Stimulated activated naive CD8-positive, alpha-beta T cell treated with anti-CD3 and anti-CD28 coated beads, Interleukin-15, Interleukin-2, amounts not matched to agents 100 ng/mL and 50 ng/mL, for 24 hours (primary cell): ENCODE data around the gene MYEF2.

ENCODE experiments used
- H3K27ac Mint-ChIP-seq: one replicate; pipeline ENCODE4 v1.8.0; 2021; ENCODE audit warnings: mild to moderate bottlenecking, mixed read lengths
- H3K27me3 Mint-ChIP-seq: one replicate; pipeline ENCODE4 v1.8.0; 2021; ENCODE audit warnings: mixed read lengths
- H3K36me3 Mint-ChIP-seq: one replicate; pipeline ENCODE4 v1.8.0; 2021; ENCODE audit warnings: low read depth, mixed read lengths
- H3K4me1 Mint-ChIP-seq: one replicate; pipeline ENCODE4 v1.8.0; 2021; ENCODE audit warnings: low read depth, mixed read lengths
- H3K4me3 Mint-ChIP-seq: one replicate; pipeline ENCODE4 v1.8.0; 2021; ENCODE audit warnings: mild to moderate bottlenecking, mixed read lengths
- H3K9me3 Mint-ChIP-seq: one replicate; pipeline ENCODE4 v1.8.0; 2021; ENCODE audit warnings: mixed read lengths

MYEF2 gene

GRCh38 chr15:48086133-48086532 lies 92.0 kb downstream of the MYEF2 start:
- Mint-ChIP-seq H3K9me3 (no peaks in the 10 kb centered on the region), H3K4me1 (no peaks in the 10 kb centered on the region), H3K27me3 (peaks cover 8% of the 10 kb centered on the region), H3K36me3 (no peaks in the 10 kb centered on the region), H3K4me3 (no peak overlapping the region), H3K27ac (no peak overlapping the region)

- Mint-ChIP-seq H3K4me3 (no peak overlapping the region), H3K27me3 (peaks cover 9% of the 10 kb centered on the region), H3K4me1 (no peaks in the 10 kb centered on the region), H3K36me3 (no peaks in the 10 kb centered on the region), H3K9me3 (no peaks in the 10 kb centered on the region), H3K27ac (no peak overlapping the region)
Observed at GRCh38 chr15:48085591-48085930, 92.5 kb downstream of the MYEF2 start.

- H3K27me3 Mint-ChIP-seq, result peaks cover 7% of the 10 kb centered on the region
- no peaks in the 10 kb centered on the region for H3K36me3 Mint-ChIP-seq
- no peak overlapping the region for H3K4me3 Mint-ChIP-seq
- H3K27ac Mint-ChIP-seq, result no peak overlapping the region
- H3K4me1 Mint-ChIP-seq, result no peaks in the 10 kb centered on the region
- no peaks in the 10 kb centered on the region for H3K9me3 Mint-ChIP-seq
Observed at GRCh38 chr15:48084759-48085590, 93.1 kb downstream of the MYEF2 start.
